ENCODE data around the gene RET.

RET gene

GRCh38 chr10:43057231-43057711 is 19.6 kb upstream of the RET start:
- H3K36me3 ChIP-seq (ENCODE audit: control insufficient read depth in 2 of 2, insufficient read depth in 1 of 2, low read length in 2 of 2): no peaks in the 10 kb centered on the region
- no peak overlapping the region for H3K4me3 ChIP-seq (ENCODE audit: low read depth, low read length)
- H3K27ac ChIP-seq (ENCODE audit: extremely low read depth, low read depth, low read length): no peak overlapping the region
- H3K4me1 ChIP-seq (ENCODE audit: control insufficient read depth, insufficient read depth, low read length): no peaks in the 10 kb centered on the region
- no peak for TF ChIP-seq ZNF645 (tag by site-specific recombination; IDR thresholded peaks at IDR 0.05)
- TF ChIP-seq HOXC10 (CRISPR knock-in tag; IDR thresholded peaks at IDR 0.05): no peak
- no peak for TF ChIP-seq ZNF488 (tag by site-specific recombination; IDR thresholded peaks at IDR 0.05)
- no peak for TF ChIP-seq SP2 (tag by site-specific recombination; IDR thresholded peaks at IDR 0.05)
- TF ChIP-seq KLF16 (tag by site-specific recombination; IDR thresholded peaks at IDR 0.05): no peak
- TF ChIP-seq ZFP69B (tag by site-specific recombination; IDR thresholded peaks at IDR 0.05): no peak
- TF ChIP-seq ZNF174 (tag by site-specific recombination; IDR thresholded peaks at IDR 0.05): no peak
- no peak for TF ChIP-seq REST (tag by site-specific recombination; IDR thresholded peaks at IDR 0.05)
- TF ChIP-seq CTCF (tag by site-specific recombination; IDR thresholded peaks at IDR 0.05): no peak
- no peak for TF ChIP-seq PATZ1 (tag by site-specific recombination; IDR thresholded peaks at IDR 0.05)
- no peak for TF ChIP-seq ZSCAN16 (tag by site-specific recombination; IDR thresholded peaks at IDR 0.05)
- no peak for TF ChIP-seq ZNF132 (tag by site-specific recombination; IDR thresholded peaks at IDR 0.05; ENCODE audit: borderline replicate concordance)
- no peak for TF ChIP-seq YY2 (tag by site-specific recombination; IDR thresholded peaks at IDR 0.05)
- no peak for TF ChIP-seq AEBP2 (tag by site-specific recombination; IDR thresholded peaks at IDR 0.05; ENCODE audit: borderline replicate concordance)
- ChIA-PET CTCF (no interaction called here), POLR2A (no interaction called here)
- H3K9me3 ChIP-seq (ENCODE audit: control insufficient read depth, insufficient read depth, low read depth, low read length): no peaks in the 10 kb centered on the region

Measured in HEK293 (cell line).